Fibroblast of villous mesenchyme (primary cell): Measurements from ENCODE around the gene CAMK1D. TPM values are rescaled to one million over a fixed set of nuclear protein-coding genes. Genes with fewer than 3 reads are reported as not detected.

Experiments used
- DNase-seq: peaks from one replicate; pipeline ENCODE4 v3.0.0-alpha.2; 2010; ENCODE audit warnings: low read depth
- H3K4me3 ChIP-seq: 2 replicates; pipeline ENCODE4 v1.5.1; 2011; ENCODE audit warnings: low read depth, mild to moderate bottlenecking, low read length
- total RNA-seq: library from RNA; depleted of rRNA; stranded (reverse); fragments of >200 nt; gene quantifications from 2 replicates; pipeline ENCODE4 v1.2.3, GENCODE V29; 2012
- TF ChIP-seq, protein P1 (sequence below): IDR thresholded peaks from 2 replicates; pipeline ENCODE4 v1.5.1; 2012; ENCODE audit warnings: low read depth, mild to moderate bottlenecking, low read length; ENCODE audit not compliant: insufficient read depth

CAMK1D gene
- total RNA-seq, 1 donor, result 1.3 TPM

DNA sequence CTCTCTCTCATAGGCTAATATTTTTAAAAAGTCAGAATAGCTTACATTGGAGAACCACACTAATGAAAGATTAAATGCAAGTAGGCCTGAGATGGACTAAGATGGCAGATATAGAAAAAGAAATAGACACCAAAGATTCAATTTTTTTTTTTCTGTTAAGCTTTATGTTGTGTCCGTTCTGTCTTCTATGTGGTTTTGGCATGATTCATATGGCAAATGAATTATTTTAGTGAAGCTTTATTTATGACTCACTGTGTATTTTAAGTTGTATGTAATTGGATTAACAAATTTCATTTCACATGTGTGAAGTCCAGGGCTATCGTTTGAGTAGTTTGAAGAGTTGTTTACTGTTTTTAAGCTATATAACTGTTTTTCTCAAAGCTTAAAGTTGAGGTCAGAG lies 214.8 kb downstream of the CAMK1D start:
- H3K4me3 ChIP-seq, result no peak overlapping the region
- no peak for DNase-seq
- TF ChIP-seq, protein P1, sequence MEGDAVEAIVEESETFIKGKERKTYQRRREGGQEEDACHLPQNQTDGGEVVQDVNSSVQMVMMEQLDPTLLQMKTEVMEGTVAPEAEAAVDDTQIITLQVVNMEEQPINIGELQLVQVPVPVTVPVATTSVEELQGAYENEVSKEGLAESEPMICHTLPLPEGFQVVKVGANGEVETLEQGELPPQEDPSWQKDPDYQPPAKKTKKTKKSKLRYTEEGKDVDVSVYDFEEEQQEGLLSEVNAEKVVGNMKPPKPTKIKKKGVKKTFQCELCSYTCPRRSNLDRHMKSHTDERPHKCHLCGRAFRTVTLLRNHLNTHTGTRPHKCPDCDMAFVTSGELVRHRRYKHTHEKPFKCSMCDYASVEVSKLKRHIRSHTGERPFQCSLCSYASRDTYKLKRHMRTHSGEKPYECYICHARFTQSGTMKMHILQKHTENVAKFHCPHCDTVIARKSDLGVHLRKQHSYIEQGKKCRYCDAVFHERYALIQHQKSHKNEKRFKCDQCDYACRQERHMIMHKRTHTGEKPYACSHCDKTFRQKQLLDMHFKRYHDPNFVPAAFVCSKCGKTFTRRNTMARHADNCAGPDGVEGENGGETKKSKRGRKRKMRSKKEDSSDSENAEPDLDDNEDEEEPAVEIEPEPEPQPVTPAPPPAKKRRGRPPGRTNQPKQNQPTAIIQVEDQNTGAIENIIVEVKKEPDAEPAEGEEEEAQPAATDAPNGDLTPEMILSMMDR, result no peak

DNA sequence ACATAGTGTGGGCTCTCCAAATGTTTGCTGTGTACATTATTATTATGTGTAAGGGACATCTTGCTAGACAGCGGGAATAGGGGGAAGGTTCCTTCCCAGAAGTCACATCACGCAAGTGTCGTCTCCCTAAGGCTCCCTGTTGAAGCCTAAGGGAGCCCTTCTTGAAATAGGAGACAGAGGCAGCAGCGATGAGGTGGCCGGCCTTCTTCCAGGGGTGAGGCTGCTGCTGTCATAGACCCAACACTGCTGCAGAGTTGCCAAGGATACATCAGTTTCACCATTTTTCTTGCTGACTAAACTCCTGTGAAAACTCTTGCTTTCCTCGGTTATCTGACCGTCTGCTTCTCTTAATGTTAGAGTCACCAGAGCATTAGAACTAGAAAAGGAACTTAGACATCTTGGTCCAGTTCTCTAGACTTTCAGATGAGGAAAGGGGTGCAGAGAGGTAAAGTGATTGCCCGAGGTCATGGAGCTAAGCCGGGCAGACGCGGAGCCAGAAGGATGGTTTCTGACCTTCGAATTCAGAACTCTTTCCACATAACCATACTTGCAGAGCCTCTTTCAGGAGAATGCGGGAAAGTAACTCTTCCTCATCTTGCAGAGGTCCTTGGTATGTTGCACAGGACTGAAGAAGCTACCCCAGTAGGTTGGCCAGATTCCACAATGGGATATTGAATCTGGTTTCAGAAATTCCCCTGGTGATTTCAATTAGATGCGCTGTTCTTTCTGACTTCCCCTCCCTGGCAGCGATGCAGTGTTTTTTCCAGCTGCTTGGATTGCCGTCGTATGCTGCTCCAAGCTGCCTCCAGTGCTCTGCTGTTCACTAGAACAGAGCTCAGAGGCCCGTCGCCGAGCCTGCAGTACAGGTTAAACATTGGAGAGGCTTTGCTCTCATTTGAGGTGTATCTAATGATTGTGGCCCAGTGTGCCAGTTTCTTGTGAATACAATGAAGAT lies 217.1 kb downstream of the CAMK1D start:
- TF ChIP-seq, protein P1, result no peak
- H3K4me3 ChIP-seq, result no peak overlapping the region
- DNase-seq, result no peak

DNA sequence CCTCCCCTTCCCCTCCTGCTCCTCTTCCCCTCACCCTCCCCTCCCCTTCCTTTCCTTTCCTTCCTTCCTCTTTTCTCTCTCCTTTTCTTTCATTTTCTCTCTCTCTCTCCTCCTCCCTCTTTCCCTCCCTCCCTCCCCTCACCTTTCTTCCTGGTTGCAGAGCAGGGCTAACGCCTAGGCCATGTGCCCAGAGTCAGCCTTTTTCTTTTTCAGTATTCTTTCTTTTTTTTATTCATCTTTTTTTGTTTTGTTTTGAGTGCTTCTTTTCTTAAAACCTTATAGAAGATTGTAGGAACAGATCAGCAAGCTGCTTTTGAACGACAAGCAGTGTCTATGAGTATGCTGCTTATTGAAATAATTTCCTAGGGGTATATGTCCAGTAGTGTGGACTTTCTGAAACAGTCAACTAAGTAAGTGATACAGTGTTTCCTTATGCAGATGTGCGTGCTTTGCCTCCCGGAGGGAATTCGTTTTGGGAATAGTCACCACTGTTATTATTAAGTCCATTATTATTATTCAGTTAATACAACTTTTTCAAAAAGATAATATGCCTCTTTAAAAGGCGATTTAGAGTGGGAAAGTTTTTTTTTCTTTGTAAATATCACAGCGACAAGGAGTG lies 219.2 kb downstream of the CAMK1D start:
- no peak overlapping the region for H3K4me3 ChIP-seq
- TF ChIP-seq, protein P1, result no peak
- no peak for DNase-seq

DNA sequence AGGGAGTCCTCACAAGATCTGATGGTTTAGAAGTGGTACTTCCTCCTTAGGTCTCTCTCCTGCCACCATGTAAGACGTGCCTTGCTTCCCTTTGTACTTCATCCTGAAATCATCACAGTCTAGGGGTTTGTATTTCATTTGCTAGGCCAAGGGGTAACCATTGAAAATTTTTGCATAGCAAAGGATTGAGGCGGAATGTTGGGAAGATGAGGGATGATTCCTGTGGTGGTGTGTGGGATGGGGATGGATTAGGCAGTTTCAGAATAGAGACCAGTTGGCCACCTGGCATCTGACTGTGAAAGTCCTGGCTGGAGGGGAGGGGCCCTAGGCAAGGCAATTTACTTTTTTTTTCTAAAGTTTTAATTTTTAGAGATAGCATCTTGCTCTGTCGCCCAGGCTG lies 222.9 kb downstream of the CAMK1D start:
- DNase-seq, result no peak

DNA sequence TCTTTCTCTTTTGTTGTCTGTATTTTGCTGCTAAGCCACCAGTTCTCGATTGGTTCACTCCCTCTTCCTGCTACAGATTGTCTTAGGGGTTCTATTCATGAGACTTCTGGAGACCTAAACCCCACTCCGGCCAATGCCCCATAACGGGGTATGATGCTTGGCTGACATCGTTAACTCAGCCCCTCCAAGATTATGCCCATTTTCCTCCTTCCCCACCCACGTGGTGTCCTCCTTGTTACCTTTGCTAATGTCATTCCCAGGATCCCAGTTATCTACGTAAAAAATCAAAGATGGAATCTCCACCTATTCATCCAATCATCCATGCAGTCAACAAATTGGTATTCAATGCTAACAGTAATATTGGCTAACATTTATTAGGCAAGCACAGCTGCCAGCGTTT lies 228.3 kb downstream of the CAMK1D start:
- no peak overlapping the region for H3K4me3 ChIP-seq
- no peak for DNase-seq
- TF ChIP-seq, protein P1, result no peak

More for the DNA sequence above, 222.9 kb downstream of the CAMK1D start:
- TF ChIP-seq, protein P1, result no peak
- H3K4me3 ChIP-seq, result no peak overlapping the region

DNA sequence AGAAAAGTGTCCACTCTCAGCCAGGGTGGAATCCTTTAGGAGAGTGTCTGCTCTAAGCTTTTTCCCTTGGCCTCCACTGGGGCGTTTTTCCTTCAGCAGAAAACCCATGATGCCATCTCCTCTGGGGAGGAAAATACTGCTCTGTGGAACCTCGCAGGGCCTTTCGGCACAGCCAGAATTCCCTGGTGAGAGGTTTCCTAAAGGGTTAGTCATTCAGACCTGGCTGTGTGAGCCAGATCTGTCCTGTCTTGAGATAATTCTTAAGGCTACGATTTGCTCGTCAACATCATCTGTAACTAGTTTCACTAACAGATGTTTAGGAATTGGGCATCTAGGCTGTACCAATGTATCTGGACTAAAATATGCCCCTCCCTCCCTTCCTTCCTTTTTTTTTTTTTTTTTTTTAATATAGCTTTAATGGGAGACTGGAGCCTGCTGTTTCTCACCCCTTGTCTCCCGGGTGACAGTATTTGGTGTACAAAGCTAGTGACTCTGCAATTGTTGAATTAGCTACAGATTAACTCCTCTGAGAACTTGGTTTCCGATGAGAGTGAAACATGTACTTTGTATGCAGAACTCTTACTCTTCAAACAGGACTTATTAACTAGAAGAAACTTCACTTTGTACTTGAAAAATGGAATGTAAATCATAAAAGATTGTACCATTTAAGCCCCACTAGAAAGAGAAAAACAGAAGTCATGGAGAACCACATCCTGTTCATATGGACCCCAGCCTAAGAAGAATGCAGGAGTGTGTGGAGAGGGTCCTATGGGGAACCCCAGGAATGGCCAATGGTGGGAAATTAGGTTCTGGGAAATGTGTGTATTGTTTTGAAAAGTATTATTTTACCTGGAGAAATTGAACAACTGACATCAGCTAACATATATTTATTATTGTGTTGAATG lies 230.9 kb downstream of the CAMK1D start:
- H3K4me3 ChIP-seq, result no peak overlapping the region
- no peak for DNase-seq
- TF ChIP-seq, protein P1, result no peak
